ENCODE results near the gene LDB1. TPM values are rescaled to one million over a fixed set of nuclear protein-coding genes. Genes with fewer than 3 reads are reported as not detected.

Gene LDB1, protein sequence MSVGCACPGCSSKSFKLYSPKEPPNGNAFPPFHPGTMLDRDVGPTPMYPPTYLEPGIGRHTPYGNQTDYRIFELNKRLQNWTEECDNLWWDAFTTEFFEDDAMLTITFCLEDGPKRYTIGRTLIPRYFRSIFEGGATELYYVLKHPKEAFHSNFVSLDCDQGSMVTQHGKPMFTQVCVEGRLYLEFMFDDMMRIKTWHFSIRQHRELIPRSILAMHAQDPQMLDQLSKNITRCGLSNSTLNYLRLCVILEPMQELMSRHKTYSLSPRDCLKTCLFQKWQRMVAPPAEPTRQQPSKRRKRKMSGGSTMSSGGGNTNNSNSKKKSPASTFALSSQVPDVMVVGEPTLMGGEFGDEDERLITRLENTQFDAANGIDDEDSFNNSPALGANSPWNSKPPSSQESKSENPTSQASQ
- 63.4 TPM for total RNA-seq

DNA sequence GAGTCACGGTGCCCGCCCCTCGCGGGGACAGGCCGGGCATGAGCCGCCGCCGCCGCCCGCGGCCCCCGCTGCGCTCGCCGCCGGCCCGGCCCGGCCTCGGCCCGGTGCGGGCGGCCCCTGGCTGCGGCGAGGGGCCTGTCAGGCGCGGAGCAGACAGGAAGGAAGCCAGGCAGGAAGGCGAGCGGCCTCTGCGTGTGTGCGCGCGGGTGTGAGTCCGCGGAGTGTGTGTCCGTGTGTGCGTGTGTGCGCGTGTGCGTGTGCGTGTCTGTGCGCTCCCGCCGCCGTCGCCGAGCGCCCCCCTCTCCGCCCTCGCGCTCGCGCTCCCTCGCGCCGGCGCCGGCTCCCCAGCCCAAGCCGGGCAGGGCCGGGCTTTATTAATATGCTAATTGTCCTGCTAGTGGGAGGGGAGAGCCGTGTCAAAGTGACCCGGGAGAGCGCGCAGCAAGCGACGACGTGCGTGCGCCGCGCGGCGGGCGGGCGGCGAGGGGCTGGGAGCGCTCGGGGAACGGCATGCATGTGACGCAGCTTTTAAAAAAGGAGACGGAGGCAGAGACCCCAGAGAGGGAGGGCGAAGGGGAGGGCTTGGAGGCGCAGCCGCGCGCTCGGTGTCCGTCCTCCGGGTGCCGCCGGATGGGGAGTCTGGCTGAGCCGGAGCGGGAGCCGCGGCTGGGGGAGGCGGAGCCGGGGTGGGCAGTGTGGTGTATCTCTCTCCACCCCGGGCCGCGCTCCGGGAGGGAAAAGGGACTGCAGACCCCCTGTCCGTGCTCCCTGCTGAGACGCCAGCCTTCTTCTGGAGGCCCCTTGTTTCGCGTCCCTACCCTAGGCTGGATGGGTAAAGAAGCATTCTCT, at the start of gene LDB1:
Gene LDB1, minus strand, starts transcription at position 227 of the 849 bp plus-strand sequence. CDS start 258 bp downstream, outside the sequence.

DNA sequence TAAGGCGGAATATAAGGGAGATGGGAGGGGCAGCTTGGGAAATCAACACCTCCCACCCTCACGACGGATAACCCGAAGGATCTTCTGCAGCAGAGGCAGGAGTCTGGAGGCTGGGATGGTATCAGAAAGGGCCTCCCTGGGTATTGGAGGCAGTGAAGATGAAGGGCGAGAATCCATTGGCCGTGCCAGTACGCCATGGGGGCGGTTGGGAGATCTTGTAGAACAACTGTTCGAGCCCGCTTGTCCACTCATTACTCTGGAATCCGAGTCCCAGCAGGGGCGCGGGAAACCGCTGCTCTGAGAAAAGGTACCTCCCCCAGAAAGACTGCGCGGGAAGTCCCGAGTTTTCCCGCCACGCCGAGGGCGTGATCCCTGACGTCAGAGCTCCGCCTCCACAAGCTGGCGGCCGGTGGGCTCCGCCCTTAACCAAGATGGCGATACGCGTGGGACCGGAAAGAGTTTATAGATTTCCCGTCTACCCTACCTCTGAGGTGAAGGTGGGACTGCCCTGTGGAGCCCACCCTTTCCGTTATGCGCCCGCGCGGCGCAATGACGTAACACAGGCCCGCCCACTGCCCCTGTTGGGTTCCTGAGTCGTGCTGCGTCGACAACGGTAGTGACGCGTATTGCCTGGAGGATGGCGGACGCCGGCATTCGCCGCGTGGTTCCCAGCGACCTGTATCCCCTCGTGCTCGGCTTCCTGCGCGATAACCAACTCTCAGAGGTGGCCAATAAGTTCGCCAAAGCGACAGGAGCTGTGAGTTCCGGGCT, 31.8 kb upstream of the LDB1 start, which contains the start of gene NOLC1:
Gene NOLC1, plus strand, starts transcription at position 616 of the 771 bp plus-strand sequence. Its CDS starts 22 bp downstream, at position 638.

DNA sequence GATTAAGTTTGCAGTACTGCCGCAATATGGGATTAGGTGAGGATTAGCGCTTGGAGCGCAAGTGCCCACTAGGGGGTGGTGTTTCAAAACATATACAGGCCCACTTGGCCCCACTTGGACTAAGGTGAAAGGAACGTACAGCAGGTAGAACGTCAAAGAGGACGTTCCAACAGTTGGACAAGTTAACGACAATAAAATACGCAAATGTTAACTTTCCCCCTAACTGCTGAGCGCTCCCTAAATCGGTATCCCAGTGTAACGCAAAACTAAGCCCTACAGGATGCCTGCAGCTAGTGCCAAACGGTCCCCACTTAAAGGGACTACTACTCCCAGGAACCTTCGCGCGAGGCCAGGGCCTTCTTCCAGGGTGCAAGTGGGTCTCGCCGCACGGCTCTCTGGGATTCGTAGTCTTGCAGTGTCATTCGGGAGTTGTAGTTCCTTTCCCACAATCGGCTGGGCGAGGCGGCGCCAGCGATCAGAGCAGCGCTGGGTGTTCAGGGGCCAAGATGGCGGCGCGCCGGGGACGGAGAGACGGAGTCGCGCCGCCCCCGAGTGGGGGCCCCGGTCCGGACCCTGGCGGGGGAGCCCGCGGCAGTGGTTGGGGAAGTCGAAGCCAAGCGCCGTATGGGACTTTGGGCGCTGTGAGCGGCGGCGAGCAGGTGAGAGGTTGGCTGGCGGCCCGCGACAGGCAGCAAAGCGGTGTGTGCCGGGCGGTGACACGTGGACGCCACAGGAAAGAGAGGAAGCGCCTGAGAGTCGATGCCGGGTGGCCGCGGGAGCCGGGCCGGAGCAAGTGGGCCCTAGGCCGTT, 12.6 kb upstream of the LDB1 start, which contains the start of gene PPRC1:
Gene PPRC1, plus strand, starts transcription at position 478 of the 810 bp plus-strand sequence. Its CDS starts 29 bp downstream, at position 507.

DNA sequence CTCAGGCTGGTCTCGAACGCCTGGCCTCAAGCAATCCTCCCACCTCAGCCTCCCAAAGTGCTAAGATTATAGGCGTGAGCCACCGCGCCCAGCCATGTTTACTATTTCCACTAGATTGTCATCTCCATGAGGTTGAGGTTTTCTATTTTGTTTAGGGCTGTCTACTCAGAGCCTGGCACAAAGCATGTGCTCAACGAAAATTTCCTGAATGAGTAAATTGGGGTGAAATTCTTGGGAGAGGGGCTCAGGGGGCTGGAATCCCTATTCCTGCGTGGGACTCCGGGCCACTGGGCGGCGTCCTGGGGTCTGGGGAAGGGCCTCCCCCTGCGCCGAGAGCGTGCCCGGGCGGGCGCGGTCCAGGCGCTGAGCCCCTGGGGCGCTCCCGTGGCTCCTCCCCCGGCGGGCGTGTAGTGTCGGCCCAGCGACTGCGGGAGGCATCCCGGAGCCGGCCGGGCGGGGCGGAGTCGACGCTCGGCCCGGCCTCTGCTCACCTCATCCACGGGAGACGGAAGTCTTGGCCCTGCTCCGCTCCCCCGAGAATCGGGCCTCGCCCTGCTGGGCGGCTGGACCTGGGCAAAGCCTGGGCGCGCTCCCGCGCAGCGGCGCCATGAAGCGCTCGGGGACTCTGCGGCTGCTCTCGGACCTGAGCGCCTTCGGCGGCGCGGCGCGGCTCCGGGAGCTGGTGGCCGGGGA, 55.2 kb downstream of the LDB1 start, which contains the start of gene HPS6:
Gene HPS6, plus strand, starts transcription at position 482 of the 693 bp plus-strand sequence. Its CDS starts 126 bp downstream, at position 608.

Small RNAs within 50 kb of the gene (small RNA-seq; reads per million reads assigned to genes)
- gene AL500527.1 (not detected), gene AL500527.2 (not detected)

Other genes with a start within 250 kb of the LDB1 start
- gene ARMH3, start 64.2 kb downstream of the LDB1 start, total RNA-seq, result 22.6 TPM
- gene HPS6, start 55.0 kb downstream of the LDB1 start, total RNA-seq, result 12.9 TPM
- 9.5 TPM for gene PPRC1, start 12.7 kb upstream of the LDB1 start, total RNA-seq
- gene NOLC1, start 32.0 kb upstream of the LDB1 start, total RNA-seq, result 48.9 TPM
- gene ELOVL3, start 105.9 kb upstream of the LDB1 start, total RNA-seq, result 0.92 TPM
- 0.69 TPM for gene PITX3, start 121.1 kb upstream of the LDB1 start, total RNA-seq
- 31.8 TPM for gene GBF1, start 125.2 kb upstream of the LDB1 start, total RNA-seq